Left colon (tissue), 2 donors: ENCODE results near the gene AGO1. TPM values are rescaled to one million over a fixed set of nuclear protein-coding genes. Genes with fewer than 3 reads are reported as not detected.
A peak's percentile ranks its signal among the peaks of the same experiment; 100 is the strongest.
"Not testable (repeated sequence)": the region's sequence is repeated elsewhere in the genome, so short reads cannot be mapped to it uniquely, and the experiment has no call there.

Source experiments
- ATAC-seq: fragments of 200-7000 bp; cut with Tn5 transposase; one replicate; pipeline ENCODE4 v1.9.1; 2020; ENCODE audit warnings: mild to moderate bottlenecking, moderate library complexity
- DNase-seq, 2 donors: peaks; one replicate each; pipeline ENCODE4 v3.0.0-alpha.2; 2020
- intact Hi-C, 2 donors: fragments of 100-400 bp; cut with DNase I in 1 of 2; cut with micrococcal nuclease in 1 of 2; formaldehyde crosslinking; loops; one replicate each; pipeline versions ENCODE4 v1.11.2 to v1.14.0; 2022; cut with DNase I, micrococcal nuclease
- total RNA-seq, 2 donors: library from RNA; stranded (reverse); fragmentation: NEBNext Ultra II Directional; extraction: Animal tissue kit (Norgen Biotek cat#: 25700); gene quantifications; one replicate each; pipeline ENCODE4 v1.2.1, GENCODE V29; 2021
- donor health status: DM: no; HTN: no; CAD: no.
- donor health status: DM: yes; HTN: yes; CAD: no.

AGO1 gene
- total RNA-seq, 2 donors from 2014 or later: 23.7 to 25.1 TPM

- intact Hi-C loops: no loop called here
- ATAC-seq: no peak
- DNase-seq: no peak
These were observed 18.2 kb upstream of the AGO1 start for GRCh38 chr1:35864813-35865212.

- ATAC-seq (no peak), DNase-seq (no peak)
- intact Hi-C loops: no loop called here
These were observed 16.0 kb upstream of the AGO1 start for GRCh38 chr1:35866991-35867390.

GRCh38 chr1:35869245-35869950 is 13.6 kb upstream of the AGO1 start:
- DNase-seq, ATAC-seq, intact Hi-C loops: not testable (repeated sequence)

- no peak for ATAC-seq
- intact Hi-C loops: no loop called here
- DNase-seq: no peak
These were observed 12.2 kb upstream of the AGO1 start for GRCh38 chr1:35870651-35871309.

GRCh38 chr1:35873243-35873750 is 9.7 kb upstream of the AGO1 start:
- intact Hi-C loops: no loop called here
- ATAC-seq (no peak), DNase-seq (no peak)

GRCh38 chr1:35874115-35874514 is 8.9 kb upstream of the AGO1 start:
- ATAC-seq, DNase-seq, intact Hi-C loops: not testable (repeated sequence)

- DNase-seq: no peak
- intact Hi-C loops: no loop called here
- ATAC-seq: no peak
These were observed 6.0 kb upstream of the AGO1 start for GRCh38 chr1:35876988-35877387.

GRCh38 chr1:35881850-35882273 is 1.1 kb upstream of the AGO1 start:
- DNase-seq (no peak), ATAC-seq (no peak)
- intact Hi-C loops: no loop called here

- intact Hi-C loops: no loop called here
- no peak for DNase-seq
- no peak for ATAC-seq
These were observed 444 bp upstream of the AGO1 start for GRCh38 chr1:35882586-35882944.

GRCh38 chr1:35883635-35884101 is 659 bp downstream of the AGO1 start:
- intact Hi-C loops: no loop called here
- ATAC-seq: peak; percentile 50
- DNase-seq: peak; percentile 61 to 69

- ATAC-seq: no peak
- intact Hi-C loops: no loop called here
- DNase-seq: no peak
These were observed 1.9 kb downstream of the AGO1 start for GRCh38 chr1:35884934-35885333.

- ATAC-seq (no peak), DNase-seq (peak in 1 of 2 donors; percentile 17)
- intact Hi-C loops: no loop called here
These were observed 3.1 kb downstream of the AGO1 start for GRCh38 chr1:35885961-35886558.

- DNase-seq (peak in 1 of 2 donors; percentile 19), ATAC-seq (peak; percentile 24)
- intact Hi-C loops: no loop called here
These were observed 3.8 kb downstream of the AGO1 start for GRCh38 chr1:35886577-35887431.

GRCh38 chr1:35887508-35887907 is 4.5 kb downstream of the AGO1 start:
- DNase-seq (no peak), ATAC-seq (no peak)
- intact Hi-C loops: no loop called here

GRCh38 chr1:35888255-35888654 is 5.2 kb downstream of the AGO1 start:
- peak; percentile 75 for ATAC-seq
- peak; percentile 23 to 42 for DNase-seq
- intact Hi-C loops: no loop called here

GRCh38 chr1:35888981-35889380 is 6.0 kb downstream of the AGO1 start:
- ATAC-seq, intact Hi-C loops: not testable (repeated sequence)

GRCh38 chr1:35893051-35893879 is 10.3 kb downstream of the AGO1 start:
- DNase-seq (no peak), ATAC-seq (no peak)
- intact Hi-C loops: no loop called here

More at GRCh38 chr1:35888981-35889380, 6.0 kb downstream of the AGO1 start:
- not testable (repeated sequence) for DNase-seq

GRCh38 chr1:35894183-35894582 is 11.2 kb downstream of the AGO1 start:
- no peak for ATAC-seq
- no peak for DNase-seq
- intact Hi-C loops: no loop called here
